NK-92 (cell line): ENCODE measurements around the gene DCTN2.
"Not testable (repeated sequence)": the region's sequence is repeated elsewhere in the genome, so short reads cannot be mapped to it uniquely, and the experiment has no call there.

ENCODE experiments used
- DNase-seq: peaks from one replicate; lab custom pipeline; 2025; ENCODE audit not compliant: unreplicated experiment; lab: John Stamatoyannopoulos, UW

The DCTN2 gene

GRCh38 chr12:57529831-57530230 lies 17.2 kb downstream of the DCTN2 start:
- DNase-seq = no peak

- DNase-seq = no peak
Observed at GRCh38 chr12:57528831-57529555, 18.0 kb downstream of the DCTN2 start.

- no peak for DNase-seq
Observed at GRCh38 chr12:57528176-57528575, 18.8 kb downstream of the DCTN2 start.

GRCh38 chr12:57527184-57527583 lies 19.8 kb downstream of the DCTN2 start:
- DNase-seq = no peak

GRCh38 chr12:57526477-57527126 lies 20.4 kb downstream of the DCTN2 start:
- DNase-seq = no peak

GRCh38 chr12:57525615-57526383 lies 21.2 kb downstream of the DCTN2 start:
- DNase-seq = no peak

GRCh38 chr12:57524814-57525614 lies 22.0 kb downstream of the DCTN2 start:
- no peak for DNase-seq

- DNase-seq = no peak
Observed at GRCh38 chr12:57523706-57524614, 23.0 kb downstream of the DCTN2 start.

GRCh38 chr12:57522887-57523705 lies 23.9 kb downstream of the DCTN2 start:
- no peak for DNase-seq

GRCh38 chr12:57522011-57522886 lies 24.7 kb downstream of the DCTN2 start, which contains the start of gene MBD6:
MBD6 (plus strand) TSS chr12:57522824; CDS start chr12:57524304, 1,480 bp downstream.
- DNase-seq = peak; percentile 44

GRCh38 chr12:57521525-57522010 lies 25.4 kb downstream of the DCTN2 start:
- no peak for DNase-seq

GRCh38 chr12:57520053-57520818 lies 26.8 kb downstream of the DCTN2 start, which contains the start of gene DDIT3:
DDIT3 (minus strand) TSS chr12:57520514; CDS start chr12:57517406, 3,108 bp downstream.
- peak; percentile 96 for DNase-seq

GRCh38 chr12:57519796-57520052 lies 27.3 kb downstream of the DCTN2 start:
- no peak for DNase-seq

GRCh38 chr12:57518920-57519795 lies 27.8 kb downstream of the DCTN2 start:
- no peak for DNase-seq

GRCh38 chr12:57518176-57518919 lies 28.6 kb downstream of the DCTN2 start:
- DNase-seq = no peak

- DNase-seq = not testable (repeated sequence)
Observed at GRCh38 chr12:57517718-57518117, 29.3 kb downstream of the DCTN2 start.
